NCI-H187 treated with DMSO at 0.1 percent for 48 hours (cell line): Measurements from ENCODE around the gene SCN1A.
"Not testable (repeated sequence)": the region's sequence is repeated elsewhere in the genome, so short reads cannot be mapped to it uniquely, and the experiment has no call there.

Source experiments
- DNase-seq: peaks from one replicate; lab custom pipeline; 2025; lab: John Stamatoyannopoulos, UW

Gene SCN1A

DNA sequence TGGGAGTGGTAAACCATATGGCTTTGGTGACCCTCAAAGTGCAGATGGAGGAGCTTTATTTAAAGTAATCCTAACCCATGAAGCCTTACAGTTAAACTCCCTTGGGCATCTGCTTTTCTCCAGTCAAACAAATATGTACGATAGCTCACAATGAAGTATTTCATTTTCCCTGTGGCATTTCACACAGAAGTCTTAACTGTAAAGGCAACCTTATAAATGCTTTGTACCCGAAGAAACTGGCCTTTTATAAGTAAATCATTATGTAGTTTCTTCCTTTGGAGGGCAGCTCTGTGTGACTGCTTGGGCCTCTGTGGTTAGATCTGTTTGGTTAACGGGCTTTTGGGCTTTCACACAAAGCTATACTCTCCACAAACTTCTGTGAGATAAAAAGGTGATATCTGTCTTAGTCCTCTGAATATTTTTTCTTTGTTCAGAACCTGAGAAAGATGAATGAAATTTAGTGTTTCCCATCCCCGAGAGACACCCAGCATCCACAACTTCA is 46.6 kb downstream of the SCN1A start:
- DNase-seq = no peak

DNA sequence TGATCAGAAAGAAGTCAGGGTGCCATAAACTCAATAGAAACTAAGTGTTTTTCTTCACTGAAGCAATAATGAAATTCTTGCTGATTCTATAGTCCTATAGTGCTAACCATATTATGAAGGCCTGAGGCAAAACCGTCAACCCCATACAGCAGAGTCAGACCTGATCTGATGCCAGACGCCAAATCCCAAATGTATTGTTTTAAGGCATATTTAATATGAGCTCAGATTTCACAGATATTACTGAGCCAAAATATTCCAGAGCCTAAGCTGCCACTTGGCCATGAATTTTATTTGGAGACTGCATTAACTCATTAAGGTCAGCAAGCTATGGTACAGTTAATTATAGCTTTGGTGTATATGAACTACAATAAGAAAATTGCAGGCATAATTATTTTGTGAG is 53.4 kb downstream of the SCN1A start:
- DNase-seq = no peak

DNA sequence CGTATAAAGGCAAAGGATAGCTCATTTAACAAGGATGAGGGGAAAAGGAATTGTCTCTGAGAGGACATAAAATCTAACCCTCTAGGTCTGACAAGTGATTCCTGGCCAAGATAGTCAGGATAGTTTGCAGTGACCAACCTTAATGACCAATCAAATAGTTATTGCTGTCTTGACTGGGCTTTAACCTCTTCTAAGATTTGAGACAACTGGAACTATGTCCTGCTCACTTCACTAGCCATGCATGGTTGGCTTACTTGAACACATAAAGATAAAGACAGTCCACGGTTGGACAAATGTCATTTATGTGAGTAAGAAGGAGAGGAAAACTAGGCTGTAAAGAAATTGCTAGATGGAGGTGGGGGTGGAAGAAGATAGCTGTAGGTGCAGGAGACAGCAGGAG is 53.8 kb downstream of the SCN1A start:
- DNase-seq = no peak

DNA sequence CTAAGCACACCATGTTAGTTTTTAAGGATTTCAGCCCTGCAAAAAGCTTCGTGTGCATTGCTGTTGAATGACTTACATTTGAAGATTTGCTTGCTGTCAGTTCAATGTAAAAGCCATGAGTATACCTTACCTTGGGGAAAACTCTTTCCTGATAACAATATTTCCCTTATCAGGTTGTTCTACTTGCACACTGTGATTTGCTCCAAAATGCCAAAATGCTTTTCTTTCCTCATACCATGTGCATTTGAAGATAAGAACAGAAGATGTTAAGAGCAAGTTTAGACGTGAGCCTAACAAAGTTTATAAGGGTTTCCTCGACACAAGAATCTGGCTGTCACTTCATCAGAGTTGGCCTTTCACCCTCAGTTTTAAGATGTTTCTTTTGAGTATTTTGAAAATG is 57.6 kb downstream of the SCN1A start:
- DNase-seq = no peak

DNA sequence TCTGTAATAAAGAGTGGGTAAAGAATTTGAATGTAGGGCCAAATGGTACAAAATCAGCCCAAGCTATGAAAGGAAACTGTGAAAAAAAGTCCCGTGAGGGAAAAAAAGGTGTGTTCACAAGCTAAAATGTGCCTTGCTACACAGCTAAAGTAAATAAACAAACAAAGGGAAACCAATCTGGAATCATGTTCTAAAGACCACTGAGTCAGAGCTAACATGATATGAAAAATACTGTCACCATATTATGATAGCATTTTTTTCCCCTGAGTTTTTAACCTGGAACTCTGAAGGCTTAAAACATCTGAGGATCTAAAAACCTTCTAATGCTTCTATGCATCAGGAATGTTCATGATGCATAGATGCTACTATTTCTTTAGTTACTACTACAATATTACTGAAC is 58.8 kb downstream of the SCN1A start:
- DNase-seq = no peak

DNA sequence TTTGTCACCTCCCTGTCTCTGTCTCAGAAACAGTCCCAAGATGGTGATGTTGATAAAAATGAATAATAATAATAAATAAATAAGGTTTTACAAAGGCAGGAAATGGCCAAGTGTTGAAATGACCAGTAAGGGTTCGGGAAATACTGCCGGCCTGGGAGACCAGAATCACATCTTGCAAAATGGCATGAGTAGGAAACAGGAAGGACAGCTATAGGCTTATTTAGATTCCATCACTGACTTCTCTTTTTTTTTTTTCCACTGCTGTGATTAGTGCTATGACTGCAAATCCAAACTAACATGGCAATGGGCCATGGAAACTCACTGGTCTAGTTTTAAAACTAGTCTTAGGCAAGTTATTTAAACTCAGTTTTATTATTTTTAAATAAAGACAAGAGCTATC is 60.6 kb downstream of the SCN1A start:
- no peak for DNase-seq

DNA sequence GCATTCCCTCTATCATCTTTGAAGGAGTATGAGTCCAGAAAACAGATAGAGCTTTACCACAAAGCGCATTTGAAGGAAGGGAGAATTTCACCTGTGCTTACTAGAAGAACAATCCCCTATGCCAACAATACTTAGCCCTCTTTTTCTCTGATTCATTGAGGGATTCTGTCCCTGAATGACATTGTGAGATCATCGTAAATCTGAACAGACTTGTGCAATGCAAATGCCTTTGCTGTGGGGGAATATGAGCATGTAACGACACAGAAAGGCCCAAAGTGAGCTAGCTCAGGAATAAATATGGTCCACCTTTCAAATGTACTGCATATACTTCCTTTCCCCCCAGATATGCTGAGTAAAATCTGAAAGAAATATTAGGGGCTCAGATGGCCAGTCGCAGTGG is 67.6 kb downstream of the SCN1A start:
- DNase-seq = no peak

DNA sequence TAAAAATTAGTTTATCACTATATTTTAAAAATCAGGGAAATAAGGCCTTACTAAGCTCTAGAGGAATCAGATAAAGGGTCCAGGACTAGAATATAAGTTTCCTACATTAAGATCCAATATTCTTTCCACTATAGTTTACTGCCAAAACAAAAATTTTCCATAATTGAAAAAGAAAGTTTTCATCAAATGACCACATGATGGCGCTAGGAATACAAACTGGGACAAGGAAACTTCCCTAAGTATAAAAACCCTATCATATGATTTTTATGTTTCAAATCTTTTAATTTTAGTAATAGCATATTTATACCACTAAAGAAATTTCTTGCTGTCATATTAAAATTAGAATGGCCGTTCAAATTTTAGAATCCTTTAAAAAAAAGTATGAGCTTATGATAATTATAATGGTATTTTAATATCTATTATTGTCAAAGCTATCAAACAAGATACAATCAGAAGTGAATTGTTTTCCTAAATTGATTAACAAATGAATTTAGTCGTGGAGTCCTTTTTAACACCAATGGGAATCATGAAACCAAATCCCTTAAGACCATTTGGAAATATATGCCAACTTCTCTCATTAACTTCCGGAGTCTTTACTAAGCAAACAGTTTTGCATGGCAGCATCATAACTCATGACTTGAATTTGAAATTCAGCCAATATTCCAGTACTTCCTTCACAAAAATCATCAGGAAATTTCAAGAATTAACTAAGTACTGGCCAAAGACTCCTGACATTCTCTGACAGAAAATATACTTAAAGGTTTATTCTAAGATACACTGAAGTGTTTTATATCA is 70.3 kb downstream of the SCN1A start:
- no peak for DNase-seq

DNA sequence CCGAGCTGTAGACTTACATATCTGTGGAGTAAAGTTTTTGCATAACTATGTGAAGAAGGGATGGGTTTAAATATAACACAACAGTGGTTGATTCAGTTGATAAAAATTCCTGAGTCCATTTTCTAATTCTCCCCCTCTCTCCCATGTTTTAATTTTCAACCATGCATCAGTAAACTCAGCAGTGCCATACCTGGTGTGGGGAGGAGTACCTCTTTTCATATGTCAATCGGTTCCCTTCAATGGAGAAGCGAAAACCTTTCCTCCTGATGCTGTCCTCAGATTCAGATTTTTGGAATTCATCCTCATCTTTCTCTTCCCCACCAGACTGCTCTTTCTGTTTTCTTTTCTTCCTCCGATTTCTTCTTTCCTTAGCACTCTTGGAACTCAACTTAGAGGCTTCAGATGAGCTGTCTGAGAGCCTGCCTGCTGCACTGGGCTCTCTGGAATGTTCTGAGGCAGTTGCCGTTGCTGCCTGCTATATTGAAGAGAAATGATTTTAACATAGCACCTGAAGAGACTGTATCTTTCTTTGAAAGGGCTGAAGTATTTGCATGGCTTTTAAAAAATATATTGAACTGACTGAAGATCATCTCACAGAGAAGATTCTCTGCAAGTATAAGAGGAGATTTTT is 82.9 kb downstream of the SCN1A start:
- DNase-seq = no peak

DNA sequence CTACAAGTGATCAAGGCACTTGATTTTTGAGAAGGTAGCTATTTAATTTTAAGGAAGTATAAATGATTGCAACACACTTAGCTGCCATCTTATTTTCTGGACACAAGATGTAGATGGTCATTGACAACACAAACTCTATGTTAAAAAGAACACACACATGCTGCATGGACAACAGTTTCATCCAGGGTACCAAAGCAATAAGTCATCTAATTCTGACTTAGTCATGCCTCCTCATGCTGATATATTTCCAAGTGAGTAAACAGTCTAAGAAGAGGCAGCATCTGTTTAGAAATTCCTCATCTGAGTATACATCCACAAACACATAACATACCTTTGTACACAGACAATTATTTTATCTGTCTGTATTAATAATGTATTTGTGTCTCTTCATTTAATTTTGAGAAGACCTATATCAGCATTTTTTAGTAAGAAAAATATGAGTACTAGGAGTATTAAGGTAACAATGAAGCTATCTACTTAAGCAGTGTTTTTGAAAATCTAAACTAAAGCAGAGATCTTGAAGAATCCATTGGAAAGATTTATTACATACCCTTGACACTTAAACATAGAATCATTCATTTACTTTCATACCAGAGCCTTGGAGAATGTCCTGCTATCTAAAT is 84.9 kb downstream of the SCN1A start:
- no peak for DNase-seq

DNA sequence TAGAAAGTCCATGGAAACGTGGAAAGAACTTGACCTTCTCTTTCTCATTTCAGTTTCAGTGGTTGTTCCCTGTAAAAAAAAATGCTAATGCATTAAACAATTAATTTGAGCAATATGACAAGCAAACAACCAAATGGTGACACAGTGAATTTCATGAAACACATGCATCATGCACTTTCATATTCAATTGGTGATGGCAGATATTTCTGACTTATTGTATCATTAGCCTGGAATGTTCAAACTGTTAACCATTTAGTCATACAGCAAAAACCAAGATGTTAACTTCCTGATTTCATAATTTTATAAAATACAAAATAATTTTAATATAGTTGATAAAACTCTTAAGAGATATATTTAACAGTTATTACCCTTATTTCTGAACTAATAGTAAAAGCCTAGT is 85.5 kb downstream of the SCN1A start:
- DNase-seq = no peak

DNA sequence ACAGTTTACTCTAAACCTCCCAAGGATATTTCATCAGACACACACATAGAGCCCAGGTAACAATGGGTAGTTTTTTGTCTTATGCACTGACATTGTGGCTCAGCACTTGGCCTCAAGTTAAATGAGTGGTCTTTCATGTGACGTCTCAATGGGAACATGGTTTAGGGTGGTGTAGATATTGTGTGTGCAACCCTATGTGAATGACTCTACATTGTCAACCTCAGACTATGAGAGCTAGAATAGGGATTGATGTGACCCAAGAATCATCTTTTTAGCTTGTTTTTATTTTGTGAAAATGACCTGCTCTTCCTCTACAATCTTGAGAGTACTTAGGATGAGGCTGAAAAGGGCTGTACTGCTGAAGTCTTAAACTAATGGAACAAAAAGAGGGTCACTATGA is 86.2 kb downstream of the SCN1A start:
- no peak for DNase-seq

DNA sequence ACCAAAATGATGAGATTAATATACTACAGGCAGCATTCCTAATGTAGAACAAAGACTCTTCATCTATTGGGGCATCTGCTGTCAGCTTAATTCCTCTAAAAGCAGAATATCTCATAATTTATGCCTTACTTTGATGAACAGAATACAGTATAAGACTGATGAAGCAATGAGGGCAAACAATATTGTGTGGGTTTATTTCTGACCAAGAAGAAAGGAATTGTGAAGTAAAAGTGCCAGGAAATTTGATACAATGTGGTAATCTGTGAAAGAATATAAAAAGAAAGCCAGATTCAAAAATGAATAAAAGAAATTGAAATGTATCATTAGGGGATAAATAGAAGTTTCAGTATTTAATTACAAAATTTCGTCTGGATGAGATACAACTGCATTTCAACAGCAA is 95.5 kb downstream of the SCN1A start:
- no peak for DNase-seq

DNA sequence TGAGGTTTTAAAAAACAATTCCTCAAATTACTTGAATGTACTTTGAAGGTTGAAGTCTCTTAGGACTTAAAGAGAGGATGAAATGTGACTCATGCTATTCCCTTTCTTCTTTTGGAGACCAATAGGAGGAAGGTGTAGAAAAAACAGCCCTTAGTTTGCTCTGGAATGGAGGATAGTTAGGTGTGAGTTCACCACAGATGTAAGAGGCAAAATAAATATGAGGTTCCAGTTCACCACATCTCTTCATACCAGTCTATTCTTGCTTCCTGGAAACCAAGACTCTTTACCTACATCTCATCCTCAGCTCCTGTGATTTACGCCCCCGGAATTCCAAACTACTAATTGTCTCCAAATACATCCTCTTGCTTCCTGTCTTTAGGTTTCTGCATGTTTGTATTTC is 96.8 kb downstream of the SCN1A start:
- DNase-seq = no peak

DNA sequence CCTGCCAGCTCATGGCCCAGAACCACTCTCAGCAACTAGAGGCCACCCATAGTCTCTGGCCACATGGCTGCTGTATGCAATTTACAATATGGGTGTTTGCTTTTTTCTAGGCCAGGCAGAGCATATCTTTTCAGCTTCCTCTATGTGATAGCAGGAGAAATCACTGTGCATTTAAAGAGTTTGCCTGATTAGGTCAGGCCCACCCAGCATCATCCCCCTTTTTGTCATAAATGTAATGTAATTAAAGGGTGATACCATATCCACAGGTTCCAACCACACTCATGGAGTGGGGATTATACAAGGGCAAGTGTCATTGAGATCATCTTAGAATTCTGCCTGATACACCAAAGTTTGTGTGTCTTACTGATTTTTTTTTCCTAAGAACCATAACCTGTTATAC is 102.5 kb downstream of the SCN1A start:
- DNase-seq = no peak

DNA sequence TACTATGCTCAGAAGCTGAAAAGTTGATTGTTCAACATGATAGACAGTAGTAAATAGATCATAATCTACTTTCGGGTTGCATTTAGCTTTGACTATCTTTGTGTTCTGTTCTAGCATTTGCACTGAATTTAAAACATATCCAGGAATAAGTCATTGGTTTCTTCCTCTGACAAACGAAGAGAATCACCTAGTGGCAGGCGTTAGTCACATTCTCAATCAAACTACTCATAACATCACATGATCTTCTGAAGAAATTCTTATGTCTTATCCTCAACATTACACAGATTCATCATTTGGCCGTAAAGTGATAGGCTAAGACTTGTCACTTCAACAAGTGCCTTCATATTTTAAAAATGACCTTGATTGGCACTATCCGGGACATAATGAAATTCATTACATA is 110.6 kb downstream of the SCN1A start:
- no peak for DNase-seq

DNA sequence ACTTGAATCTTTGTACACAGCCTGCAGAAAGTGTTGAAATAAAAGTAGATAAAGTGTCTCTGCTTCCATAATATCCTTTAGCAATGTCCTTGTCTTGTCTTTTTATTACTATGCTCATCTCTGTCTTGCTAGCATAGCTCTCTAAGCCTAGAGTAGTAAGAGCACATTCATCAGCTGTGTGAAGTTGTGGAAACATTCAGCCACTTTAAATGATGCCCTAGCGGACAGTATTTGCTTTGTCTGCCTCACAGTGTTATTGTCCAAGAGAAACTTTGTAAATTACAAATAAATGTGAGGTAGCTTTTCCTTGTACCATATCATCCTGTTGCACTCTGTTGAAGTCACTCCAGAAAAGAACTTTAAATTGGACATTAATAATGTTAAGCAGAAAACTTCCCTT is 113.9 kb downstream of the SCN1A start:
- DNase-seq = no peak

DNA sequence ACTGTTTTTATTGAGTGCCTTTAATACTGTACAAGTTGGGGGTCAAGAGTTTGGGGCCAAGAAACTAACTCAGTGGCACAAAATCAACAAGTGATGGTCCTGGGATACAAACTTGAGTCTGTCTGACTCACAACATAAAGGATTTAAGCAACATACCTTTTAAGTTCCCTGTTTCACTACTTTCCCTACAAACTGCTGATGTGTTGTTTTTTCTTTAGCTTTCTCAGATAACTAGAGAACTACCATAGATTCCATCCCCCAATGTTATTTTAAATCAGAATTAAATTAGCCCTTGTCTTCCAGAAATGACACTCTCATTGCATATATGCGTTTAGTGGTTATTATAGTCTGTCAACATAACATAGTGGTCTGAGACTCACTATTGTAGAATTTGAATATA is 116.2 kb downstream of the SCN1A start:
- no peak for DNase-seq

DNA sequence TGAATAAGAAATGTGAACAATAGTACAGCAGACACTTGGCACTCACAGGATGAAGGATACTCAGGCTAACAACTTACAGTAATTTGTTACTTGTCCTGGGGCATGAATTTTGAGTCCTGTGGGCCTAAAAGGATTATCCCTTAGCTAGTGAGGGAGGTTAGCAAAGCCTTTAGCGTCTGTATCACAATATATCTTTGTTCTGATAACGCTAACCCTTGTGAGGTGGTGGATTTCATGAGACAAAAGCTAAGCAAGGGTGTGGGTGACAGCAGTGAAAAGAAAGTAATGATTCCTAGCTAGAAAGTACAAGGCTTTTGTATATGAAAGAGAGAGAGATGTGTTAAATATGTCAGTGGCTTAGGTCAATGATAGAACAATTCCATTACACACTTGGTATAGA is 127.4 kb downstream of the SCN1A start:
- no peak for DNase-seq

DNA sequence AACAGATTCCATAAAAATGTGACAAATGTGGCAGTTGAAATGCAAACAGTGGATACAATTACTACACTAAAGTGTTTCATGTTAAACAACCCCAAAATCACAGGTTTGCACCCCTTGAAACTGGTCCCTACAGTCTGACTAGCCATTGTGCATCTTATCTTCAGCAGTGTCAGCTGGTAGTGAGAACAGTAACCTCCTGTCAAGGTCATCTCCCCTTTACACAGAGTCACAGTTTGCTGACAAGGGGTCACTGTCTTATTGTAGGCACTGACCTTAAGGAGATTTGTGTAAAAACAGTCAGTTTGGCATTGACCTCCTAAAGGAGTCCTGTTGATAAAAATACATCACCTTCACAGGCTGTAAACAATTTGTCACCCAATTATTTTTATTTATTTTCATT is 137.0 kb downstream of the SCN1A start:
- DNase-seq = no peak

DNA sequence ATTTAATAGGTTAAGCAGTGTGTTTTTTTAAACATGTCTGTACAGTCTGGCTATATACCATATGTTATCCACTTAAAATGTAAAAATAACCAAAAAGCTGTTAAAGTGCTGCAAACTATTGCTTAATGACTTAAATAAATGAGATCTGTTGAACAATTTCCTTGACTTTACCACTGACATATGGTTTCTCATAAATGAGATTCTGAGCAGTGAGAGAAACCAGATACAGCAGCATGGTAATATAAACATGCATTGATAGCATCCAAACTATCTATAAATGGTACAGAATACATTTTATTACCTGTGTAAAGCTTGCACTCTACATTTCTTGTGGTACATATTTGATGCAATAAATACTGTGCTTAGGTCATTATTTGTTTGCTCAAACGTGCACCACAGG is 138.0 kb downstream of the SCN1A start:
- no peak for DNase-seq

DNA sequence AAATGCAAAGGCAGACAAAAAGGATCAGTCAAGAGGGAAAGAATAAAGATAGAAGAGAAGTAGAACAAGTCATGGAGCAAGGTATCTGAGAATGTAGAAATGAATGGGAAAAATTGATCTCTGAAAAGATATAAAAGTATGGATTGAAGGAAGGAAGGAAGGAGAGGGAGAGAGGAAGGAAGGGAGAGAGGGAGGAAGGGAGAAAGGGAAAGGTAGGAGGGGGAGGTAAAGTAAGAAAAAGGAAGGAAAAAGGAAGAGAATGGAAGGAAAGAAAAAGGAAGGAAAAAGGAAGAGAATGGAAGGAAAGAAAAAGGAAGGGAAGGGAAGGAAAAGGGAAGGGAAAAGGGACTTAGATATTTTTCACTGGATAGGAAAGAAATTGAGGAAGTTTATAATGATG is 142.7 kb downstream of the SCN1A start:
- DNase-seq = no peak

DNA sequence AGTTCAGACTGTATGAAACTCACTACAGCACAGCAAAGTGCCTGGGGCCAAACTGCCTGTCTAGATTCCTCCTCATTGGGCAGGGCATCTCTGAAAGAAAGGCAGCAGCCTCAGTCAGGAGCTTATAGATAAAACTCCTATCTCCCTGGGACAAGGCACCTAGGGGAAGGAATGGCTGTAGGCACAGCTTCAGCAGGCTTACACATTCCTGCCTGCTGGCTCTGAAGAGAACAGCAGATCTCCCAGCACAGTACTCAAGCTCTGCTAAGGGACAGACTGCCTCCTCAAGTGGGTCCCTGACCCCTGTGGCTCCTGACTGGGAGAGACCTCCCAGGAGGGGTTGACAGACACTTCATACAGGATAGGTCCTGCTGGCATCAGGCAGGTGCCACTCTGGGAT is 155.7 kb downstream of the SCN1A start:
- not testable (repeated sequence) for DNase-seq
